Uterus (tissue), 2 donors: ENCODE measurements around the gene LRSAM1.

ENCODE experiments used
- CTCF ChIP-seq, 4 experiments: fragments of 200-600 bp in 2 of 4; fragments of 450-650 bp in 2 of 4; sonication (generic) in 2 of 4; IDR thresholded peaks; one replicate each; pipeline ENCODE4 v1.5.1; 2016 to 2019; ENCODE audit warnings: antibody characterized with exemption in 4 of 4, mild to moderate bottlenecking in 2 of 4, moderate library complexity in 1 of 4
- POLR2A ChIP-seq, 2 donors: fragments of 450-650 bp; IDR thresholded peaks; one replicate each; pipeline ENCODE4 v1.6.1; 2016; ENCODE audit warnings: antibody characterized with exemption in 2 of 2, mild to moderate bottlenecking in 1 of 2, moderate library complexity in 1 of 2

- TF ChIP-seq CTCF (IDR thresholded peaks at IDR 0.05) (no peak), POLR2A (IDR thresholded peaks at IDR 0.05) (no peak)
Measured at GRCh38 chr9:127463911-127464310, 12.6 kb downstream of the LRSAM1 start.
